ENCODE results near the gene MAP2.

The MAP2 gene, protein sequence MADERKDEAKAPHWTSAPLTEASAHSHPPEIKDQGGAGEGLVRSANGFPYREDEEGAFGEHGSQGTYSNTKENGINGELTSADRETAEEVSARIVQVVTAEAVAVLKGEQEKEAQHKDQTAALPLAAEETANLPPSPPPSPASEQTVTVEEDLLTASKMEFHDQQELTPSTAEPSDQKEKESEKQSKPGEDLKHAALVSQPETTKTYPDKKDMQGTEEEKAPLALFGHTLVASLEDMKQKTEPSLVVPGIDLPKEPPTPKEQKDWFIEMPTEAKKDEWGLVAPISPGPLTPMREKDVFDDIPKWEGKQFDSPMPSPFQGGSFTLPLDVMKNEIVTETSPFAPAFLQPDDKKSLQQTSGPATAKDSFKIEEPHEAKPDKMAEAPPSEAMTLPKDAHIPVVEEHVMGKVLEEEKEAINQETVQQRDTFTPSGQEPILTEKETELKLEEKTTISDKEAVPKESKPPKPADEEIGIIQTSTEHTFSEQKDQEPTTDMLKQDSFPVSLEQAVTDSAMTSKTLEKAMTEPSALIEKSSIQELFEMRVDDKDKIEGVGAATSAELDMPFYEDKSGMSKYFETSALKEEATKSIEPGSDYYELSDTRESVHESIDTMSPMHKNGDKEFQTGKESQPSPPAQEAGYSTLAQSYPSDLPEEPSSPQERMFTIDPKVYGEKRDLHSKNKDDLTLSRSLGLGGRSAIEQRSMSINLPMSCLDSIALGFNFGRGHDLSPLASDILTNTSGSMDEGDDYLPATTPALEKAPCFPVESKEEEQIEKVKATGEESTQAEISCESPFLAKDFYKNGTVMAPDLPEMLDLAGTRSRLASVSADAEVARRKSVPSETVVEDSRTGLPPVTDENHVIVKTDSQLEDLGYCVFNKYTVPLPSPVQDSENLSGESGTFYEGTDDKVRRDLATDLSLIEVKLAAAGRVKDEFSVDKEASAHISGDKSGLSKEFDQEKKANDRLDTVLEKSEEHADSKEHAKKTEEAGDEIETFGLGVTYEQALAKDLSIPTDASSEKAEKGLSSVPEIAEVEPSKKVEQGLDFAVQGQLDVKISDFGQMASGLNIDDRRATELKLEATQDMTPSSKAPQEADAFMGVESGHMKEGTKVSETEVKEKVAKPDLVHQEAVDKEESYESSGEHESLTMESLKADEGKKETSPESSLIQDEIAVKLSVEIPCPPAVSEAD (N-terminal part only)

GRCh38 chr2:209423562-209424198 is at the start of gene MAP2:
Gene MAP2 (plus strand): TSS chr2:209424047. CDS start chr2:209653171, 229,124 bp downstream.
- TF ChIP-seq, protein P1, sequence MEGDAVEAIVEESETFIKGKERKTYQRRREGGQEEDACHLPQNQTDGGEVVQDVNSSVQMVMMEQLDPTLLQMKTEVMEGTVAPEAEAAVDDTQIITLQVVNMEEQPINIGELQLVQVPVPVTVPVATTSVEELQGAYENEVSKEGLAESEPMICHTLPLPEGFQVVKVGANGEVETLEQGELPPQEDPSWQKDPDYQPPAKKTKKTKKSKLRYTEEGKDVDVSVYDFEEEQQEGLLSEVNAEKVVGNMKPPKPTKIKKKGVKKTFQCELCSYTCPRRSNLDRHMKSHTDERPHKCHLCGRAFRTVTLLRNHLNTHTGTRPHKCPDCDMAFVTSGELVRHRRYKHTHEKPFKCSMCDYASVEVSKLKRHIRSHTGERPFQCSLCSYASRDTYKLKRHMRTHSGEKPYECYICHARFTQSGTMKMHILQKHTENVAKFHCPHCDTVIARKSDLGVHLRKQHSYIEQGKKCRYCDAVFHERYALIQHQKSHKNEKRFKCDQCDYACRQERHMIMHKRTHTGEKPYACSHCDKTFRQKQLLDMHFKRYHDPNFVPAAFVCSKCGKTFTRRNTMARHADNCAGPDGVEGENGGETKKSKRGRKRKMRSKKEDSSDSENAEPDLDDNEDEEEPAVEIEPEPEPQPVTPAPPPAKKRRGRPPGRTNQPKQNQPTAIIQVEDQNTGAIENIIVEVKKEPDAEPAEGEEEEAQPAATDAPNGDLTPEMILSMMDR (IDR thresholded peaks at IDR 0.05; ENCODE audit: control insufficient read depth, extremely low read depth, insufficient read depth) = peak; percentile 97
- peak within 1 kb of the TSS; percentile 69 for H3K4me3 ChIP-seq (ENCODE audit: low read depth, low read length)
- DNase-seq (ENCODE audit: low read depth) = peak; percentile 27

- H3K4me3 ChIP-seq (ENCODE audit: low read depth, low read length) = no peak overlapping the region
- TF ChIP-seq, protein P1 (IDR thresholded peaks at IDR 0.05; ENCODE audit: control insufficient read depth, extremely low read depth, insufficient read depth) = no peak
- no peak for DNase-seq (ENCODE audit: low read depth)
Measured at GRCh38 chr2:209376686-209377085, 47.2 kb upstream of the MAP2 start.

GRCh38 chr2:209380293-209380692 is 43.6 kb upstream of the MAP2 start:
- TF ChIP-seq, protein P1 (IDR thresholded peaks at IDR 0.05; ENCODE audit: control insufficient read depth, extremely low read depth, insufficient read depth) = no peak
- no peak overlapping the region for H3K4me3 ChIP-seq (ENCODE audit: low read depth, low read length)
- no peak for DNase-seq (ENCODE audit: low read depth)

DNA sequence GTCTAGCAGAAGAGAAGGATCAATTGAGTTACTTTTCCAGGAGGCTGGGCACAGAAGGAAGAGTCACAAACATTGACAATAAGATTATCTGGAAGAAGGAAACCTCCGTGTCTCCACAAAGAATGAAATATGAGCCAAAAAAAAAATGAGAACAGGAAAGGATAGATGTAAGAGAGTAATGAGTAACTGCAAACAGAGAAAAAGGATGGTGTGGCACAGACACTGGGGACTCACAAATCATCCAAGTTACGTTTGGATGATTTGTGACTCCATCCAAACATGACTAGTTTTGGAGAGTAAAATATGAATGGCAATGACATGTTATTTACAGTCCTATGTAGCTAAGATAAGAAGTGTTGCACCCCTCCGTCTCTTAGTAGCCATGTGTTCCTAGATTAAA is 42.8 kb upstream of the MAP2 start:
- no peak overlapping the region for H3K4me3 ChIP-seq (ENCODE audit: low read depth, low read length)
- DNase-seq (ENCODE audit: low read depth) = no peak
- TF ChIP-seq, protein P1 (IDR thresholded peaks at IDR 0.05; ENCODE audit: control insufficient read depth, extremely low read depth, insufficient read depth) = no peak

DNA sequence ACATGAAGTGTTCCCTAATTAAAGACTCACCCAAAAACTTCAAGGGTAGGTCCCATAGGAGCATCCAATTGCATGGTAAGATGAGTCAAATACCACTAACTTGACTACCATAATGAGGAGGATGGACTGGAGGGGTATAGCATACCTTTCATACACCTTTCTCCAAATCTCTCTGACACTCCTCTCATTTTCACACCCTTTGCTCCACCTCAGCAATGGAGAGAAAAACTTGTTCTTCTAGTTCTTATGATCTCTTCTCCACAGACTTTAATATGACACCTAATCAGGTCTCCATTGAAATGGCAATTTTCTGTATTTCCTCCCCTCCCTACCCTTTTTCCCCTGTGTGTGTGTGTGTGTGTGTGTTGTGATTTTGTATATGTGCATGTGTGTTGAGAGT is 41.1 kb upstream of the MAP2 start:
- no peak for DNase-seq (ENCODE audit: low read depth)
- TF ChIP-seq, protein P1 (IDR thresholded peaks at IDR 0.05; ENCODE audit: control insufficient read depth, extremely low read depth, insufficient read depth) = no peak
- no peak overlapping the region for H3K4me3 ChIP-seq (ENCODE audit: low read depth, low read length)

DNA sequence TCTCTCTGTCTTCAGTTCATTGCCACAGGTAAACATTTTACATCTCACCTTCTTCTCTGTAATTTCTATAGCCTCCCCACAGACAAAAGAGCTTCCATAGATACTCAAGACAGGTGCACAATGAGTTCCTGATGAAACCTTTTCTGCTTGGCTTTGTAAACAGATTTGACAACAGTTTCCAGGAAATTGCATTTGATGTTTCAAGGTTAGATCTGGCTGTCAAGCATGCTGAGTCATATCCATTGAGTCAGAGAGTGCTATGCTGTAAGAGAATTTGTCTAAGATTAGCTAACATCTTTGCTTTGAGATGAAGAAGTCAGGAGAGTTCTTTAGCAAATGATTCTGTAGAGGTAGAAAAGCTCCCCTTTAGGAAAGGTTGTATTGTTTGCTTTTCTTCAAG is 40.6 kb upstream of the MAP2 start:
- H3K4me3 ChIP-seq (ENCODE audit: low read depth, low read length) = no peak overlapping the region
- TF ChIP-seq, protein P1 (IDR thresholded peaks at IDR 0.05; ENCODE audit: control insufficient read depth, extremely low read depth, insufficient read depth) = no peak
- no peak for DNase-seq (ENCODE audit: low read depth)
